A549 treated with Mapracorat at 1 μM for 4 hours (cell line): ENCODE data around the gene CYB561D2. TPM values are rescaled to one million over a fixed set of nuclear protein-coding genes. Genes with fewer than 3 reads are reported as not detected.

Experiments used
- total RNA-seq: library from RNA; stranded (reverse); fragments of 200-300 nt; extraction: Qiagen RNA extraction; gene quantifications from 5 replicates; pipeline ENCODE4 v1.2.3, GENCODE V29; 2022

CYB561D2 gene
- total RNA-seq, result 14.1 to 20.6 TPM (median 20.1 TPM) in 5 replicates

GRCh38 chr3:50350527-50351322 lies at the start of gene CYB561D2, which contains the start of gene NPRL2:
Gene CYB561D2 (plus strand): TSS chr3:50350862. CDS start chr3:50351434, 572 bp downstream.
Gene NPRL2 (minus strand): TSS chr3:50350775. CDS start chr3:50350652, 123 bp downstream.

GRCh38 chr3:50303013-50303815 lies 47.4 kb upstream of the CYB561D2 start, which contains the start of gene HYAL1:
Gene HYAL1 (minus strand): TSS chr3:50303574. CDS start chr3:50302956, 618 bp downstream.

GRCh38 chr3:50322386-50323091 lies 28.1 kb upstream of the CYB561D2 start, which contains the start of gene HYAL2:
Gene HYAL2 (minus strand): TSS chr3:50322745. CDS start chr3:50320489, 2,256 bp downstream.

GRCh38 chr3:50327943-50328691 lies 22.5 kb upstream of the CYB561D2 start, which contains the start of gene TUSC2:
Gene TUSC2 (minus strand): TSS chr3:50328223. CDS start chr3:50328099, 124 bp downstream.

GRCh38 chr3:50340448-50341329 lies 10.0 kb upstream of the CYB561D2 start, which contains the start of gene RASSF1:
Gene RASSF1 (minus strand): TSS chr3:50340836. CDS start chr3:50340805, 31 bp downstream.

GRCh38 chr3:50345586-50346234 lies 5.0 kb upstream of the CYB561D2 start, which contains the start of gene ZMYND10:
Gene ZMYND10 (minus strand): TSS chr3:50345732. CDS start chr3:50345579, 153 bp downstream.

GRCh38 chr3:50358911-50359759 lies 8.5 kb downstream of the CYB561D2 start, which contains the start of gene TMEM115:
Gene TMEM115 (minus strand): TSS chr3:50359521. CDS start chr3:50359063, 458 bp downstream.

Other genes starting within 250 kb of the CYB561D2 start
- gene SEMA3F, start 195.5 kb upstream of the CYB561D2 start, total RNA-seq, result 11.5 to 17.8 TPM (median 16.4 TPM) in 5 replicates
- 0.05 to 0.31 TPM in 2 of 5 replicates, not detected in the others for gene GNAT1, start 159.3 kb upstream of the CYB561D2 start, total RNA-seq
- gene SLC38A3, start 145.6 kb upstream of the CYB561D2 start, total RNA-seq, result 0.08 to 0.22 TPM (median 0.16 TPM) in 3 of 5 replicates, not detected in the others
- 35.1 to 46.7 TPM (median 45.2 TPM) in 5 replicates for gene GNAI2, start 114.7 kb upstream of the CYB561D2 start, total RNA-seq
- 5.3 to 9.6 TPM (median 8.3 TPM) in 5 replicates for gene SEMA3B, start 81.7 kb upstream of the CYB561D2 start, total RNA-seq
- gene LSMEM2, start 71.8 kb upstream of the CYB561D2 start, total RNA-seq, result 0.11 TPM in 1 of 5 replicates, not detected in the others
- 73.8 to 101 TPM (median 96.0 TPM) in 5 replicates for gene IFRD2, start 58.4 kb upstream of the CYB561D2 start, total RNA-seq
- gene HYAL3, start 51.5 kb upstream of the CYB561D2 start, total RNA-seq, result 7.0 to 10.7 TPM (median 9.1 TPM) in 5 replicates
- gene NAA80, start 51.5 kb upstream of the CYB561D2 start, total RNA-seq, result 4.9 to 7.9 TPM (median 6.4 TPM) in 5 replicates
- gene HYAL1, start 47.3 kb upstream of the CYB561D2 start, total RNA-seq, result 0.32 to 1.00 TPM (median 0.61 TPM) in 5 replicates
- gene HYAL2, start 28.1 kb upstream of the CYB561D2 start, total RNA-seq, result 21.2 to 32.4 TPM (median 31.5 TPM) in 5 replicates
- gene TUSC2, start 22.6 kb upstream of the CYB561D2 start, total RNA-seq, result 25.0 to 42.3 TPM (median 40.7 TPM) in 5 replicates
- gene RASSF1, start 10.0 kb upstream of the CYB561D2 start, total RNA-seq, result 16.1 to 20.9 TPM (median 20.4 TPM) in 5 replicates
- 1.1 to 1.3 TPM (median 1.2 TPM) in 5 replicates for gene ZMYND10, start 5.1 kb upstream of the CYB561D2 start, total RNA-seq
- gene NPRL2, start 87 bp upstream of the CYB561D2 start, total RNA-seq, result 12.4 to 14.6 TPM (median 13.9 TPM) in 5 replicates
- 35.5 to 49.0 TPM (median 48.1 TPM) in 5 replicates for gene TMEM115, start 8.7 kb downstream of the CYB561D2 start, total RNA-seq
- gene CACNA2D2, start 152.8 kb downstream of the CYB561D2 start, total RNA-seq, result 0.50 to 0.79 TPM (median 0.72 TPM) in 5 replicates
- gene C3orf18, start 216.9 kb downstream of the CYB561D2 start, total RNA-seq, result 2.1 to 3.0 TPM (median 2.3 TPM) in 5 replicates
- gene HEMK1, start 218.7 kb downstream of the CYB561D2 start, total RNA-seq, result 4.0 to 7.5 TPM (median 5.8 TPM) in 5 replicates